RWPE2 (cell line): ENCODE results near the gene DUOXA1.

Source experiments
- ATAC-seq: fragments of 200-7000 bp; cut with Tn5 transposase; 3 replicates; pipeline ENCODE4 v1.9.1; 2021; ENCODE audit warnings: low read depth
- DNase-seq: peaks from one replicate; pipeline ENCODE4 v3.0.0-alpha.2; 2020; ENCODE audit warnings: low spot score
- H3K27ac ChIP-seq: fragments of 450-650 bp; 2 replicates; pipeline ENCODE4 v1.5.1; 2017; ENCODE audit warnings: mild to moderate bottlenecking; ENCODE audit not compliant: poor library complexity, severe bottlenecking
- H3K27me3 ChIP-seq: fragments of 250-450 bp; sonication (Bioruptor Pico); 2 replicates; pipeline ENCODE4 v1.5.1; 2021; ENCODE audit warnings: mild to moderate bottlenecking, moderate library complexity; ENCODE audit not compliant: insufficient read depth, poor library complexity, severe bottlenecking
- H3K36me3 ChIP-seq: fragments of 250-450 bp; sonication (Bioruptor Pico); 2 replicates; pipeline ENCODE4 v1.5.1; 2020; ENCODE audit warnings: low read depth, mild to moderate bottlenecking, moderate library complexity
- H3K4me1 ChIP-seq: fragments of 250-450 bp; sonication (Bioruptor Pico); 2 replicates; pipeline ENCODE4 v1.5.1; 2021; ENCODE audit warnings: mild to moderate bottlenecking, moderate library complexity; ENCODE audit not compliant: insufficient read depth, poor library complexity, severe bottlenecking
- H3K4me3 ChIP-seq: fragments of 250-450 bp; sonication (Bioruptor Pico); 2 replicates; pipeline ENCODE4 v1.5.1; 2021; ENCODE audit warnings: mild to moderate bottlenecking, moderate library complexity; ENCODE audit not compliant: severe bottlenecking
- H3K9me3 ChIP-seq: fragments of 250-450 bp; sonication (Bioruptor Pico); 2 replicates; pipeline ENCODE4 v1.5.1; 2021; ENCODE audit warnings: mild to moderate bottlenecking, moderate library complexity; ENCODE audit not compliant: severe bottlenecking
- CTCF ChIP-seq: fragments of 450-650 bp; IDR thresholded peaks from one replicate; pipeline ENCODE4 v1.5.1; 2017; ENCODE audit warnings: mild to moderate bottlenecking, moderate library complexity; ENCODE audit not compliant: poor library complexity, severe bottlenecking

DUOXA1 gene

GRCh38 chr15:45129651-45130129 is at the start of gene DUOXA1, which contains the start of gene DUOX1:
Gene DUOXA1 (minus strand): TSS chr15:45129879. CDS start chr15:45123014, 6,865 bp downstream.
Gene DUOX1 (plus strand): TSS chr15:45129994. CDS start chr15:45131967, 1,973 bp downstream.
- H3K36me3 ChIP-seq, result no peaks in the 10 kb centered on the region
- no peaks in the 10 kb centered on the region for H3K9me3 ChIP-seq
- peak; percentile 86 for DNase-seq
- no peak for TF ChIP-seq CTCF
- ATAC-seq, result peak; percentile 91
- no peaks in the 10 kb centered on the region for H3K27me3 ChIP-seq
- no peak within 1 kb of the TSS for H3K27ac ChIP-seq
- H3K4me3 ChIP-seq, result peak within 1 kb of the TSS; percentile 36
- no peaks in the 10 kb centered on the region for H3K4me1 ChIP-seq

- Histone ChIP-seq H3K9me3 (no peaks in the 10 kb centered on the region), H3K27ac (no peak overlapping the region), H3K4me1 (no peaks in the 10 kb centered on the region), H3K27me3 (no peaks in the 10 kb centered on the region), H3K4me3 (no peak overlapping the region), H3K36me3 (no peaks in the 10 kb centered on the region)
- DNase-seq, result no peak
- TF ChIP-seq CTCF, result no peak
- ATAC-seq, result no peak
These were observed 47.6 kb upstream of the DUOXA1 start for GRCh38 chr15:45177285-45177684.

- no peaks in the 10 kb centered on the region for H3K27me3 ChIP-seq
- DNase-seq (no peak), ATAC-seq (no peak)
- no peaks in the 10 kb centered on the region for H3K4me1 ChIP-seq
- no peaks in the 10 kb centered on the region for H3K9me3 ChIP-seq
- TF ChIP-seq CTCF, result no peak
- H3K27ac ChIP-seq, result no peak overlapping the region
- H3K36me3 ChIP-seq, result no peaks in the 10 kb centered on the region
- no peak overlapping the region for H3K4me3 ChIP-seq
These were observed 44.9 kb upstream of the DUOXA1 start for GRCh38 chr15:45174577-45174976.

GRCh38 chr15:45174069-45174468 is 44.4 kb upstream of the DUOXA1 start:
- TF ChIP-seq CTCF, result no peak
- H3K4me3 ChIP-seq, result no peak overlapping the region
- DNase-seq (no peak), ATAC-seq (no peak)
- no peaks in the 10 kb centered on the region for H3K9me3 ChIP-seq
- H3K36me3 ChIP-seq, result no peaks in the 10 kb centered on the region
- no peak overlapping the region for H3K27ac ChIP-seq
- no peaks in the 10 kb centered on the region for H3K4me1 ChIP-seq
- H3K27me3 ChIP-seq, result no peaks in the 10 kb centered on the region

- H3K27me3 ChIP-seq, result no peaks in the 10 kb centered on the region
- H3K27ac ChIP-seq, result no peak overlapping the region
- DNase-seq (no peak), ATAC-seq (no peak)
- no peaks in the 10 kb centered on the region for H3K4me1 ChIP-seq
- no peak for TF ChIP-seq CTCF
- no peak overlapping the region for H3K4me3 ChIP-seq
- H3K36me3 ChIP-seq, result no peaks in the 10 kb centered on the region
- H3K9me3 ChIP-seq, result no peaks in the 10 kb centered on the region
These were observed 42.2 kb upstream of the DUOXA1 start for GRCh38 chr15:45171912-45172311.
